Activated CD8-positive, alpha-beta T cell treated with anti-CD3 and anti-CD28 coated beads for 36 hours (primary cell): ENCODE results near the gene NTRK2. TPM values are rescaled to one million over a fixed set of nuclear protein-coding genes. Genes with fewer than 3 reads are reported as not detected.

Source experiments
- ATAC-seq: fragments of 200-7000 bp; cut with Tn5 transposase; one replicate; pipeline ENCODE4 v1.10.0; 2021; ENCODE audit warnings: mild to moderate bottlenecking, moderate library complexity
- CTCF ChIA-PET: fragments of 350-600 bp; sonication (Branson Sonifier 250); formaldehyde crosslinking; loops from one replicate; lab custom pipeline; 2021; ENCODE audit warnings: antibody characterized with exemption; lab: Charles Lee
- POLR2A ChIA-PET: fragments of 350-600 bp; sonication (Branson Sonifier 250); formaldehyde crosslinking; loops from one replicate; lab custom pipeline; 2021; ENCODE audit warnings: antibody characterized with exemption; lab: Charles Lee
- DNase-seq: peaks from one replicate; pipeline ENCODE4 v3.0.0-alpha.2; 2020
- H3K27ac Mint-ChIP-seq: one replicate; pipeline ENCODE4 v1.8.0; 2021; ENCODE audit warnings: mild to moderate bottlenecking, mixed read lengths
- H3K27me3 Mint-ChIP-seq: one replicate; pipeline ENCODE4 v1.8.0; 2021; ENCODE audit warnings: mixed read lengths
- H3K36me3 Mint-ChIP-seq: one replicate; pipeline ENCODE4 v1.8.0; 2021; ENCODE audit warnings: low read depth, mixed read lengths
- H3K4me1 Mint-ChIP-seq: one replicate; pipeline ENCODE4 v1.8.0; 2021; ENCODE audit warnings: low read depth, mixed read lengths
- H3K4me3 Mint-ChIP-seq: one replicate; pipeline ENCODE4 v1.8.0; 2021; ENCODE audit warnings: mild to moderate bottlenecking, moderate library complexity, mixed read lengths
- H3K9me3 Mint-ChIP-seq: one replicate; pipeline ENCODE4 v1.8.0; 2021; ENCODE audit warnings: mixed read lengths
- CTCF ChIP-seq: fragments of 200-600 bp; IDR thresholded peaks from one replicate; pipeline ENCODE4 v1.8.0; 2022; ENCODE audit warnings: antibody characterized with exemption, mild to moderate bottlenecking
- intact Hi-C: fragments of 100-400 bp; cut with micrococcal nuclease; formaldehyde crosslinking; loops from one replicate; pipeline ENCODE4 v1.10.0; 2022
- total RNA-seq, 2 experiments: library from RNA; stranded (reverse); gene quantifications; one replicate each; pipeline ENCODE4 v1.2.3, GENCODE V29; 2021

NTRK2 gene
- total RNA-seq, 2 experiments from 2014 or later = 0.07 to 0.09 TPM

GRCh38 chr9:84694248-84694647 lies 24.7 kb downstream of the NTRK2 start:
- Mint-ChIP-seq H3K9me3 (no peaks in the 10 kb centered on the region), H3K4me1 (no peaks in the 10 kb centered on the region), H3K36me3 (no peaks in the 10 kb centered on the region), H3K27me3 (peaks cover 11% of the 10 kb centered on the region), H3K27ac (no peak overlapping the region), H3K4me3 (no peak overlapping the region)
- POLR2A ChIA-PET = no interaction called here
- no peak for ATAC-seq
- no peak for TF ChIP-seq CTCF
- no peak for DNase-seq
- intact Hi-C loops = no loop called here
- CTCF ChIA-PET = no interaction called here

- Mint-ChIP-seq H3K27ac (no peak overlapping the region), H3K27me3 (peaks cover 16% of the 10 kb centered on the region), H3K4me3 (no peak overlapping the region), H3K36me3 (no peaks in the 10 kb centered on the region), H3K9me3 (no peaks in the 10 kb centered on the region), H3K4me1 (no peaks in the 10 kb centered on the region)
- intact Hi-C loops = no loop called here
- no peak for TF ChIP-seq CTCF
- ATAC-seq = no peak
- ChIA-PET CTCF (interaction anchor here (1.2 to 4.0 kb wide), 2 partner anchors 84 to 259 kb away, joined by 4 to 19 read pairs; no protein-coding TSS in a partner anchor), POLR2A (no interaction called here)
- DNase-seq = no peak
Measured at GRCh38 chr9:84697042-84697441, 27.5 kb downstream of the NTRK2 start.

GRCh38 chr9:84697509-84698114 lies 28.1 kb downstream of the NTRK2 start:
- Mint-ChIP-seq H3K4me1 (no peaks in the 10 kb centered on the region), H3K27ac (no peak overlapping the region), H3K4me3 (no peak overlapping the region), H3K9me3 (no peaks in the 10 kb centered on the region), H3K27me3 (peaks cover 16% of the 10 kb centered on the region), H3K36me3 (no peaks in the 10 kb centered on the region)
- DNase-seq (peak; percentile 70), ATAC-seq (peak; percentile 37)
- intact Hi-C loops = no loop called here
- POLR2A ChIA-PET = interaction anchor here (0.6 kb wide), 1 partner anchor 448 kb away, joined by 3 read pairs; no protein-coding TSS in a partner anchor
- peak; percentile 53 for TF ChIP-seq CTCF
- CTCF ChIA-PET = interaction anchor here (0.7 to 4.0 kb wide), 6 partner anchors 9 to 561 kb away, joined by 3 to 19 read pairs (median 4); no protein-coding TSS in a partner anchor

GRCh38 chr9:84698323-84698722 lies 28.8 kb downstream of the NTRK2 start:
- intact Hi-C loops = no loop called here
- Mint-ChIP-seq H3K9me3 (no peaks in the 10 kb centered on the region), H3K27ac (no peak overlapping the region), H3K27me3 (peaks cover 16% of the 10 kb centered on the region), H3K4me3 (no peak overlapping the region), H3K4me1 (no peaks in the 10 kb centered on the region), H3K36me3 (no peaks in the 10 kb centered on the region)
- no peak for ATAC-seq
- ChIA-PET POLR2A (interaction anchor here (0.6 kb wide), 1 partner anchor 449 kb away, joined by 3 read pairs; no protein-coding TSS in a partner anchor), CTCF (interaction anchor here (0.7 to 4.0 kb wide), 4 partner anchors 83 to 561 kb away, joined by 3 to 19 read pairs (median 4); no protein-coding TSS in a partner anchor)
- DNase-seq = no peak
- TF ChIP-seq CTCF = no peak

GRCh38 chr9:84699984-84700383 lies 30.5 kb downstream of the NTRK2 start:
- Mint-ChIP-seq H3K9me3 (no peaks in the 10 kb centered on the region), H3K36me3 (no peaks in the 10 kb centered on the region), H3K4me3 (no peak overlapping the region), H3K27ac (no peak overlapping the region), H3K4me1 (no peaks in the 10 kb centered on the region), H3K27me3 (peaks cover 16% of the 10 kb centered on the region)
- ChIA-PET CTCF (no interaction called here), POLR2A (no interaction called here)
- DNase-seq (no peak), ATAC-seq (no peak)
- intact Hi-C loops = no loop called here
- no peak for TF ChIP-seq CTCF
